OCI-LY1 (cell line): ENCODE measurements around the gene KIN.

Experiments
- H2AFZ ChIP-seq: fragments of 200-600 bp; sonication (generic), shearing (Covaris generic); 2 replicates; pipeline ENCODE4 v1.6.0; 2014; ENCODE audit warnings: antibody characterized with exemption, mild to moderate bottlenecking, low read length
- H3F3A ChIP-seq: fragments of 200-600 bp; sonication (generic), shearing (Covaris generic); 2 replicates; pipeline ENCODE4 v1.6.0; 2014; ENCODE audit warnings: mild to moderate bottlenecking, antibody characterized with exemption, low read length, moderate library complexity; ENCODE audit not compliant: insufficient read depth
- H3K27ac ChIP-seq: fragments of 200-600 bp; sonication (generic); 2 replicates; pipeline ENCODE4 v1.5.1; 2014; ENCODE audit warnings: low read length, mixed run types, mild to moderate bottlenecking, low read depth; ENCODE audit not compliant: poor library complexity, severe bottlenecking
- H3K27me3 ChIP-seq: fragments of 200-600 bp; sonication (generic); 2 replicates; pipeline ENCODE4 v1.6.0; 2014; ENCODE audit warnings: antibody characterized with exemption, mild to moderate bottlenecking, low read length, moderate library complexity; ENCODE audit not compliant: insufficient read depth
- H3K36me3 ChIP-seq: fragments of 200-600 bp; sonication (generic); 2 replicates; pipeline ENCODE4 v1.6.1; 2014; ENCODE audit warnings: mild to moderate bottlenecking, antibody characterized with exemption, low read length, moderate library complexity, mixed read lengths; ENCODE audit not compliant: insufficient read depth
- H3K4me1 ChIP-seq: fragments of 200-600 bp; sonication (generic); 2 replicates; pipeline ENCODE4 v1.5.1; 2014; ENCODE audit warnings: mild to moderate bottlenecking, low read length, moderate library complexity; ENCODE audit not compliant: insufficient read depth, severe bottlenecking
- H3K4me2 ChIP-seq: fragments of 200-600 bp; sonication (generic), shearing (Covaris generic); 2 replicates; pipeline ENCODE4 v1.6.1; 2014; ENCODE audit warnings: low read length
- H3K4me3 ChIP-seq: fragments of 200-600 bp; sonication (generic); 2 replicates; pipeline ENCODE4 v1.5.1; 2014; ENCODE audit warnings: low read length, low read depth, mild to moderate bottlenecking, mixed read lengths; ENCODE audit not compliant: poor library complexity, severe bottlenecking
- H3K79me2 ChIP-seq: fragments of 200-600 bp; shearing (Covaris generic); 2 replicates; pipeline ENCODE4 v1.6.1; 2016; ENCODE audit warnings: mixed run types, low read length, mixed read lengths; ENCODE audit not compliant: insufficient read depth
- H3K9ac ChIP-seq: fragments of 200-600 bp; sonication (generic), shearing (Covaris generic); 2 replicates; pipeline ENCODE4 v1.6.1; 2014; ENCODE audit warnings: mild to moderate bottlenecking, low read length, mixed read lengths
- H3K9me2 ChIP-seq: fragments of 200-600 bp; sonication (generic), shearing (Covaris generic); 2 replicates; pipeline ENCODE4 v1.6.1; 2014; ENCODE audit warnings: low read depth, mild to moderate bottlenecking, low read length, mixed read lengths
- H3K9me3 ChIP-seq: fragments of 200-600 bp; shearing (Covaris generic); 2 replicates; pipeline ENCODE4 v1.6.1; 2014; ENCODE audit warnings: low read length, mixed read lengths
- H4K20me1 ChIP-seq: fragments of 200-600 bp; sonication (generic), shearing (Covaris generic); 2 replicates; pipeline ENCODE4 v1.6.0; 2016; ENCODE audit warnings: mild to moderate bottlenecking, low read length; ENCODE audit not compliant: insufficient read depth
- CTCF ChIP-seq: fragments of 200-600 bp; sonication (generic), shearing (Covaris generic); IDR thresholded peaks from 2 replicates; pipeline ENCODE4 v1.5.1; 2017; ENCODE audit warnings: mild to moderate bottlenecking, antibody characterized with exemption, low read length, moderate library complexity, mixed read lengths
- EZH2 ChIP-seq: fragments of 200-600 bp; sonication (generic), shearing (Covaris generic); IDR thresholded peaks from 2 replicates; pipeline ENCODE4 v1.8.0; 2017; ENCODE audit warnings: borderline replicate concordance, mixed run types, mild to moderate bottlenecking, antibody characterized with exemption, low read length, moderate library complexity, mixed read lengths

KIN gene

DNA sequence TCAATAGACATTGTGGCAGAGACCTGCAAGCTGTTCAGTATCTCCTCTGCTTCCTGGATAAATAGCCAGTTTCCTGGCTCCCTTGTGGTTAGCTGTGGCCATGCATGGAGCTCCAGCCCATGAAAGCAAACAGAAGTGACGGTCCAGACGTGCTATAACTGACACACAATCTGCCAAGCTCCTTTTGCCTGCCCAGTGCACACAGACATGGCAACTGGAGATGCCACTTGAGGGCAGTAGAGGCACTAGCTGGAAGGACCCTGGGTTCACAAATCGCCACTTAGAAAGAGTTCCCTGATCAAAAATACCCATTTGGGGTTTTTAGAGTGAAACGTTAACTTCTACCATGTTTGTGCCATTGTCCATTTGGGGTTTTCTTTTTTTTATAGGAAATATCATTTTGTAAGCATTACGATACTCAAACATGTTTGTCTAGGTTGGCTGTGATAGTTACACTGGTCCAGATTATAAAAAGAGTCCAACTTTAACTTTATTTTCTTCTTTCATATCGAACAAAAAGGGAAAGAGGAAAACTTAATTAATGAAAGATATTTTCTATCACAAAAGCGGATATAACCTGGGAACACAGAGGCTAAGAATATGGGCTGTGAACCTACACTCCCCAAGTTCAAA, 31.3 kb downstream of the KIN start:
- no peaks in the 10 kb centered on the region for H3K9me2 ChIP-seq
- no peaks in the 10 kb centered on the region for H3K4me1 ChIP-seq
- no peak overlapping the region for H3K4me2 ChIP-seq
- H3K9me3 ChIP-seq: no peaks in the 10 kb centered on the region
- H4K20me1 ChIP-seq: no peaks in the 10 kb centered on the region
- H3K36me3 ChIP-seq: peaks cover 75% of the 10 kb centered on the region
- TF ChIP-seq CTCF: peak; percentile 68
- TF ChIP-seq EZH2: no peak
- no peaks in the 10 kb centered on the region for H3K79me2 ChIP-seq
- H3K9ac ChIP-seq: no peak overlapping the region
- no peaks in the 10 kb centered on the region for H3F3A ChIP-seq
- H3K27ac ChIP-seq: no peak overlapping the region
- H3K4me3 ChIP-seq: no peak overlapping the region
- no peaks in the 10 kb centered on the region for H3K27me3 ChIP-seq
- H2AFZ ChIP-seq: no peak overlapping the region

DNA sequence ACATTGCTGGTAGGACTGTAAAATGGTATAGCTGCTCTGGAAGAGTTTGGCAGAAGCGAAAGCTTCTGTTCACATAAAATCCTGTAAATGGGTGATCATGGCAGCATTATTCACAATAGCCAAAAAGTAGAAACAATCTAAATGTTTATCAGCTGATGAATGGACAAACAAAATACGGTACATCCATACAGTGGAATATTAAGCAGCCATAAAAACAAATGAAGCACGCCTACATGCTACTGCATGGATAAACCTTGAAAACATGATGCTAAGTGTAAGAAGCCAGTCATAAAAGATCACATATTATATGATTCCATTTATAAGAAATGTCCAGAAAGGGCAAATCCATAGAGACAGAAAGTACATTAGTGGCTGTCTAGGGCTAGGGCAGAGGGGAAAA, 32.7 kb downstream of the KIN start:
- Histone ChIP-seq H2AFZ (no peak overlapping the region), H3K4me3 (no peak overlapping the region), H3K4me1 (no peaks in the 10 kb centered on the region), H3K9me3 (no peaks in the 10 kb centered on the region), H3K27ac (no peak overlapping the region), H4K20me1 (no peaks in the 10 kb centered on the region), H3K36me3 (peaks cover 67% of the 10 kb centered on the region), H3F3A (no peaks in the 10 kb centered on the region), H3K4me2 (no peak overlapping the region), H3K79me2 (no peaks in the 10 kb centered on the region), H3K27me3 (no peaks in the 10 kb centered on the region), H3K9ac (no peak overlapping the region), H3K9me2 (no peaks in the 10 kb centered on the region)
- TF ChIP-seq EZH2 (no peak), CTCF (no peak)

DNA sequence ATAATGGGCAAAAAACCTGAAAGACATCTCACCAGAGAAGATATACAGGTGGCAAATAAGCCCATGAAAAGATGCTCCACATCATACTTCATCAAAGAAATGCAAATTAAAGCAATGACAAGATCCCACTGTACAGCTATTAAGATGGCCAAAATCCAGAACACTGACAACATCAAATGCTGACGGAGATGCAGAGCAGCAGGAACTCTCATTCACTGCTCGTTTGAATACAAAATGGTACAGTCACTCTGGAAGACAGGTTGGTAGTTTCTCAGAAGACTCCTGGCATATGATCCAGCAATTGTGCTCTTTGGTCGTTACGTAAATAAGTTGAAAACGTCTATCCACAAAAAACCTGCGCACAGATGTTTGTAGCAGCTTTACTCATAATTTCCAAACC, 35.5 kb downstream of the KIN start:
- Histone ChIP-seq H3K36me3 (peaks cover 49% of the 10 kb centered on the region), H3F3A (no peaks in the 10 kb centered on the region), H3K4me2 (no peak overlapping the region), H4K20me1 (no peaks in the 10 kb centered on the region), H2AFZ (no peak overlapping the region), H3K9me3 (no peaks in the 10 kb centered on the region), H3K9me2 (no peaks in the 10 kb centered on the region), H3K9ac (no peak overlapping the region), H3K4me1 (no peaks in the 10 kb centered on the region), H3K27ac (no peak overlapping the region), H3K4me3 (no peak overlapping the region), H3K27me3 (no peaks in the 10 kb centered on the region), H3K79me2 (no peaks in the 10 kb centered on the region)
- TF ChIP-seq EZH2: no peak
- TF ChIP-seq CTCF: no peak
